HepG2 (cell line): Measurements from ENCODE around the gene NME9. TPM values are rescaled to one million over a fixed set of nuclear protein-coding genes. Genes with fewer than 3 reads are reported as not detected.

ENCODE experiments used
- CEBPB ChIP-seq: IDR thresholded peaks from 2 replicates; pipeline ENCODE4 v1.6.1; 2011; ENCODE audit warnings: low read depth, low read length, improper control_type of control experiment, borderline replicate concordance
- JUNB ChIP-seq: sonication (generic); formaldehyde crosslinking; IDR thresholded peaks from 2 replicates; pipeline ENCODE4 v1.8.0; 2022; ENCODE audit warnings: missing genetic modification reagents, mild to moderate bottlenecking, borderline replicate concordance
- MED13 ChIP-seq: sonication (generic); formaldehyde crosslinking; IDR thresholded peaks from 2 replicates; pipeline ENCODE4 v1.5.0; 2020; ENCODE audit warnings: missing genetic modification reagents
- MIER2 ChIP-seq: IDR thresholded peaks from 2 replicates; pipeline ENCODE4 v1.6.1; 2016; ENCODE audit warnings: missing biosample characterization, missing genetic modification reagents
- NFRKB ChIP-seq: fragments of 450-650 bp; IDR thresholded peaks from 2 replicates; pipeline ENCODE4 v1.6.1; 2017
- POLR2A ChIP-seq, 2 experiments: IDR thresholded peaks; 2 replicates each; pipeline ENCODE4 v1.6.1; 2011; ENCODE audit warnings: low read depth in 2 of 2, low read length in 2 of 2, mild to moderate bottlenecking in 1 of 2, moderate library complexity in 1 of 2; ENCODE audit not compliant: insufficient read depth in 1 of 2
- SRSF1 ChIP-seq: fragments of 200-400 bp; formaldehyde crosslinking; optimal IDR thresholded peaks from 2 replicates; pipeline ENCODE3; 2017; ENCODE audit warnings: mild to moderate bottlenecking, low read depth, low read length, moderate library complexity
- U2AF2 ChIP-seq: fragments of 200-400 bp; formaldehyde crosslinking; IDR thresholded peaks from 2 replicates; pipeline ENCODE4 v1.6.1; 2017; ENCODE audit warnings: low read depth, mild to moderate bottlenecking, low read length
- ZMAT3 ChIP-seq: sonication (generic); formaldehyde crosslinking; conservative IDR thresholded peaks from 2 replicates; pipeline ENCODE4 v1.7.0; 2021; ENCODE audit warnings: missing genetic modification reagents
- ZNF207 ChIP-seq: fragments of 450-650 bp; IDR thresholded peaks from 2 replicates; pipeline ENCODE4 v1.6.1; 2016; ENCODE audit warnings: antibody characterized with exemption, borderline replicate concordance
- ZNF747 ChIP-seq: sonication (generic); formaldehyde crosslinking; IDR thresholded peaks from 2 replicates; pipeline ENCODE4 v1.8.1; 2023; ENCODE audit warnings: missing genetic modification reagents, mild to moderate bottlenecking, borderline replicate concordance
- polyA plus RNA-seq, 8 experiments: library from polyadenylated mRNA; depleted of rRNA in 3 of 8; stranded (reverse) in 7 of 8; unstranded in 1 of 8; fragments of >200 nt; fragmentation: Illumina TruSeq in 4 of 8; extraction: Trizol in 4 of 8; gene quantifications; 2 replicates each; pipeline versions ENCODE4 v1.2.1 to v1.2.3, GENCODE V29; 2011 to 2016; ENCODE audit warnings: low read depth in 4 of 8, missing spikeins in 1 of 8, mixed read lengths in 1 of 8; ENCODE audit not compliant: insufficient read depth in 1 of 8
- total RNA-seq, 5 experiments: library from RNA; depleted of rRNA; stranded (reverse); fragments of >200 nt; fragmentation: Illumina TruSeq; extraction: Trizol; gene quantifications; 2 replicates each; pipeline ENCODE4 v1.2.3, GENCODE V29; 2016; ENCODE audit warnings: low read depth in 1 of 5
- TF ChIP-seq, protein P1 (sequence below), 2 experiments: IDR thresholded peaks; 2 replicates each; pipeline ENCODE4 v1.6.1; 2011 to 2012; ENCODE audit warnings: low read length in 2 of 2, borderline replicate concordance in 1 of 2, low read depth in 1 of 2, mild to moderate bottlenecking in 1 of 2, moderate library complexity in 1 of 2
- TF ChIP-seq, protein P2 (sequence below): sonication (generic); formaldehyde crosslinking; IDR thresholded peaks from 2 replicates; pipeline ENCODE4 v1.4.0; 2020; ENCODE audit warnings: missing genetic modification reagents
- TF ChIP-seq, protein P3 (sequence below): sonication (generic); formaldehyde crosslinking; IDR thresholded peaks from 2 replicates; pipeline ENCODE4 v1.5.0; 2020; ENCODE audit warnings: missing genetic modification reagents

Gene NME9
- total and polyA plus RNA-seq, 2 of the 13 experiments (the other 11 are each of a cell fraction or from before 2014, with no cell fraction given), result not detected

DNA sequence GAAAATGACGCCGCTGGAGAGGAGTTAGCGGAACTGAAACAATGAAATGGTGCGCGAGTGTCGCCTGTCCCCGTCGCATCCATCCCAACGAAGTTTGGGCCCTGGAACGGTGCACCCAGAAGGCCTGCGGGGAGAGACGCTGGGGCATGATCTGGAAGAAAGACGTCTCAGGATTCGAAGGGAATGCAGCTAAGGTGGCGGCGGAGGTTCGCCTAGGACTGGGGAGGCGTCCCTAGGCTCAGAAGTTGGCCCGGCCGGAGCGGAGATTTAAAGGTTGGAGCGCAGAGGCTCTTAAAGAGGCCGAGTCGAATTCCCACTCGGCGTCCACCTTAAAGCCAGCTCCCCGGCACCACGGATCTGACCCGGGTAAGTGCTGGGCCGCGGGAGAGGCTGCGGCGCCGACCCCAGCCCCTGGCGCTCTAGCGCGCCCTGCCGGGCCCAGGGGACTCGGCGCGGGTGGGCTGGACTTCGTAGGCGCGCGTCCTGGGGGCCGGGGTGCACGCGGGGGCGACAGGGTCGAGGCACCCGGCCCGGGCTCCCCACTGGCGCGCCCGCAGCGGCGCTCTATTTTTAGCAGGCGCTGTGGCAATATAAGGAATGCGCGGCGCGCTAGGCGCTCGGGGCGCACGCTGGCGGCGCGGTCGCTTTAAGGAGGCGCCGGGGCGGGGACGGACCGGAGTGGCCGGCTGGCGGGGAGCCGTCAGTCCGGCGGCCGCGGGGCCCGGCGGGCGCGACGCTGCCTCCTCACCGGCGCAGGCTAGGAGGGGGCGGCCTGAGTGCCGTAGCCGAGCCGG, 18.5 kb upstream of the NME9 start, which contains the start of gene MRAS (continued):
- TF ChIP-seq, protein P1, sequence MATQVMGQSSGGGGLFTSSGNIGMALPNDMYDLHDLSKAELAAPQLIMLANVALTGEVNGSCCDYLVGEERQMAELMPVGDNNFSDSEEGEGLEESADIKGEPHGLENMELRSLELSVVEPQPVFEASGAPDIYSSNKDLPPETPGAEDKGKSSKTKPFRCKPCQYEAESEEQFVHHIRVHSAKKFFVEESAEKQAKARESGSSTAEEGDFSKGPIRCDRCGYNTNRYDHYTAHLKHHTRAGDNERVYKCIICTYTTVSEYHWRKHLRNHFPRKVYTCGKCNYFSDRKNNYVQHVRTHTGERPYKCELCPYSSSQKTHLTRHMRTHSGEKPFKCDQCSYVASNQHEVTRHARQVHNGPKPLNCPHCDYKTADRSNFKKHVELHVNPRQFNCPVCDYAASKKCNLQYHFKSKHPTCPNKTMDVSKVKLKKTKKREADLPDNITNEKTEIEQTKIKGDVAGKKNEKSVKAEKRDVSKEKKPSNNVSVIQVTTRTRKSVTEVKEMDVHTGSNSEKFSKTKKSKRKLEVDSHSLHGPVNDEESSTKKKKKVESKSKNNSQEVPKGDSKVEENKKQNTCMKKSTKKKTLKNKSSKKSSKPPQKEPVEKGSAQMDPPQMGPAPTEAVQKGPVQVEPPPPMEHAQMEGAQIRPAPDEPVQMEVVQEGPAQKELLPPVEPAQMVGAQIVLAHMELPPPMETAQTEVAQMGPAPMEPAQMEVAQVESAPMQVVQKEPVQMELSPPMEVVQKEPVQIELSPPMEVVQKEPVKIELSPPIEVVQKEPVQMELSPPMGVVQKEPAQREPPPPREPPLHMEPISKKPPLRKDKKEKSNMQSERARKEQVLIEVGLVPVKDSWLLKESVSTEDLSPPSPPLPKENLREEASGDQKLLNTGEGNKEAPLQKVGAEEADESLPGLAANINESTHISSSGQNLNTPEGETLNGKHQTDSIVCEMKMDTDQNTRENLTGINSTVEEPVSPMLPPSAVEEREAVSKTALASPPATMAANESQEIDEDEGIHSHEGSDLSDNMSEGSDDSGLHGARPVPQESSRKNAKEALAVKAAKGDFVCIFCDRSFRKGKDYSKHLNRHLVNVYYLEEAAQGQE (IDR thresholded peaks at IDR 0.05; ENCODE audit: borderline replicate concordance in 1 of 2, low read depth in 1 of 2, low read length in 2 of 2), result 0 out of 4 replicates have a peak, but pooled peaks of 1 of the 2 experiments have one; percentile 18
- no peak for TF ChIP-seq ZNF747 (CRISPR knock-in tag)
- TF ChIP-seq, protein P2, sequence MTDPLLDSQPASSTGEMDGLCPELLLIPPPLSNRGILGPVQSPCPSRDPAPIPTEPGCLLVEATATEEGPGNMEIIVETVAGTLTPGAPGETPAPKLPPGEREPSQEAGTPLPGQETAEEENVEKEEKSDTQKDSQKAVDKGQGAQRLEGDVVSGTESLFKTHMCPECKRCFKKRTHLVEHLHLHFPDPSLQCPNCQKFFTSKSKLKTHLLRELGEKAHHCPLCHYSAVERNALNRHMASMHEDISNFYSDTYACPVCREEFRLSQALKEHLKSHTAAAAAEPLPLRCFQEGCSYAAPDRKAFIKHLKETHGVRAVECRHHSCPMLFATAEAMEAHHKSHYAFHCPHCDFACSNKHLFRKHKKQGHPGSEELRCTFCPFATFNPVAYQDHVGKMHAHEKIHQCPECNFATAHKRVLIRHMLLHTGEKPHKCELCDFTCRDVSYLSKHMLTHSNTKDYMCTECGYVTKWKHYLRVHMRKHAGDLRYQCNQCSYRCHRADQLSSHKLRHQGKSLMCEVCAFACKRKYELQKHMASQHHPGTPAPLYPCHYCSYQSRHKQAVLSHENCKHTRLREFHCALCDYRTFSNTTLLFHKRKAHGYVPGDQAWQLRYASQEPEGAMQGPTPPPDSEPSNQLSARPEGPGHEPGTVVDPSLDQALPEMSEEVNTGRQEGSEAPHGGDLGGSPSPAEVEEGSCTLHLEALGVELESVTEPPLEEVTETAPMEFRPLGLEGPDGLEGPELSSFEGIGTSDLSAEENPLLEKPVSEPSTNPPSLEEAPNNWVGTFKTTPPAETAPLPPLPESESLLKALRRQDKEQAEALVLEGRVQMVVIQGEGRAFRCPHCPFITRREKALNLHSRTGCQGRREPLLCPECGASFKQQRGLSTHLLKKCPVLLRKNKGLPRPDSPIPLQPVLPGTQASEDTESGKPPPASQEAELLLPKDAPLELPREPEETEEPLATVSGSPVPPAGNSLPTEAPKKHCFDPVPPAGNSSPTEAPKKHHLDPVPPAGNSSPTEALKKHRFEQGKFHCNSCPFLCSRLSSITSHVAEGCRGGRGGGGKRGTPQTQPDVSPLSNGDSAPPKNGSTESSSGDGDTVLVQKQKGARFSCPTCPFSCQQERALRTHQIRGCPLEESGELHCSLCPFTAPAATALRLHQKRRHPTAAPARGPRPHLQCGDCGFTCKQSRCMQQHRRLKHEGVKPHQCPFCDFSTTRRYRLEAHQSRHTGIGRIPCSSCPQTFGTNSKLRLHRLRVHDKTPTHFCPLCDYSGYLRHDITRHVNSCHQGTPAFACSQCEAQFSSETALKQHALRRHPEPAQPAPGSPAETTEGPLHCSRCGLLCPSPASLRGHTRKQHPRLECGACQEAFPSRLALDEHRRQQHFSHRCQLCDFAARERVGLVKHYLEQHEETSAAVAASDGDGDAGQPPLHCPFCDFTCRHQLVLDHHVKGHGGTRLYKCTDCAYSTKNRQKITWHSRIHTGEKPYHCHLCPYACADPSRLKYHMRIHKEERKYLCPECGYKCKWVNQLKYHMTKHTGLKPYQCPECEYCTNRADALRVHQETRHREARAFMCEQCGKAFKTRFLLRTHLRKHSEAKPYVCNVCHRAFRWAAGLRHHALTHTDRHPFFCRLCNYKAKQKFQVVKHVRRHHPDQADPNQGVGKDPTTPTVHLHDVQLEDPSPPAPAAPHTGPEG (CRISPR knock-in tag), result peak; percentile 93
- TF ChIP-seq CEBPB, result 0 out of 2 replicates have a peak, but pooled peaks have one; percentile 29
- TF ChIP-seq JUNB (CRISPR knock-in tag), result no peak
- TF ChIP-seq MIER2 (CRISPR knock-in tag), result no peak
- TF ChIP-seq SRSF1, result no peak
- no peak; a peak in 2 of 4 replicates for TF ChIP-seq POLR2A (IDR thresholded peaks at IDR 0.05; ENCODE audit: insufficient read depth in 1 of 2, low read depth in 2 of 2, low read length in 2 of 2)
- no peak for TF ChIP-seq MED13 (CRISPR knock-in tag)
- TF ChIP-seq U2AF2, result no peak
- TF ChIP-seq, protein P3, sequence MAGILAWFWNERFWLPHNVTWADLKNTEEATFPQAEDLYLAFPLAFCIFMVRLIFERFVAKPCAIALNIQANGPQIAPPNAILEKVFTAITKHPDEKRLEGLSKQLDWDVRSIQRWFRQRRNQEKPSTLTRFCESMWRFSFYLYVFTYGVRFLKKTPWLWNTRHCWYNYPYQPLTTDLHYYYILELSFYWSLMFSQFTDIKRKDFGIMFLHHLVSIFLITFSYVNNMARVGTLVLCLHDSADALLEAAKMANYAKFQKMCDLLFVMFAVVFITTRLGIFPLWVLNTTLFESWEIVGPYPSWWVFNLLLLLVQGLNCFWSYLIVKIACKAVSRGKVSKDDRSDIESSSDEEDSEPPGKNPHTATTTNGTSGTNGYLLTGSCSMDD (CRISPR knock-in tag), result no peak
- no peak for TF ChIP-seq NFRKB
- 0 out of 2 replicates have a peak, but pooled peaks have one; percentile 12 for TF ChIP-seq ZMAT3 (CRISPR knock-in tag)
- no peak for TF ChIP-seq ZNF207
